Cardiac muscle cell (in vitro differentiated cells and primary cell): Measurements from ENCODE around the gene ZXDC. TPM values are rescaled to one million over a fixed set of nuclear protein-coding genes. Genes with fewer than 3 reads are reported as not detected.

Experiments used
- DNase-seq, 2 donors: peaks; one replicate each; pipeline versions ENCODE4 v3.0.0 to v3.0.0-alpha.2; 2010 to 2017; ENCODE audit warnings: low read depth in 1 of 2, low spot score in 1 of 2
- H3K27ac ChIP-seq: fragments of 200-600 bp; sonication (generic); 2 replicates; pipeline ENCODE4 v1.5.1; 2016
- H3K27me3 ChIP-seq: fragments of 200-600 bp; sonication (generic); 2 replicates; pipeline ENCODE4 v1.6.0; 2016; ENCODE audit warnings: control low read depth
- H3K36me3 ChIP-seq: fragments of 200-600 bp; sonication (generic); 2 replicates; pipeline ENCODE4 v1.5.1; 2016; ENCODE audit warnings: control low read depth
- H3K4me1 ChIP-seq: fragments of 200-600 bp; sonication (generic); 2 replicates; pipeline ENCODE4 v1.8.1; 2017; ENCODE audit warnings: low read depth, mild to moderate bottlenecking, mixed run types
- H3K4me3 ChIP-seq: fragments of 200-600 bp; sonication (generic); 2 replicates; pipeline ENCODE4 v1.5.1; 2016; ENCODE audit warnings: mild to moderate bottlenecking
- H3K9me3 ChIP-seq: fragments of 200-600 bp; sonication (generic); 2 replicates; pipeline ENCODE4 v1.5.1; 2017; ENCODE audit warnings: low read depth, mild to moderate bottlenecking, control low read depth
- CTCF ChIP-seq: IDR thresholded peaks from 2 replicates; pipeline ENCODE4 v1.5.1; 2012; ENCODE audit warnings: low read depth, mild to moderate bottlenecking, low read length
- polyA plus RNA-seq: library from polyadenylated mRNA; unstranded; fragments of >200 nt; fragmentation: Nextera tagmentation; extraction: Ambion mirVana; gene quantifications from 2 replicates; pipeline ENCODE4 v1.2.1, GENCODE V29; 2016
- total RNA-seq: library from RNA; depleted of rRNA; stranded (reverse); fragments of >200 nt; gene quantifications from 2 replicates; pipeline ENCODE4 v1.2.3, GENCODE V29; 2016

The ZXDC gene
- total and polyA plus RNA-seq, 2 experiments from 2014 or later, result 40.4 to 56.3 TPM

- Histone ChIP-seq H3K4me3 (no peak overlapping the region), H3K27me3 (no peaks in the 10 kb centered on the region), H3K36me3 (peaks cover 60% of the 10 kb centered on the region), H3K4me1 (peaks cover 5% of the 10 kb centered on the region), H3K9me3 (no peaks in the 10 kb centered on the region), H3K27ac (no peak overlapping the region)
- no peak for TF ChIP-seq CTCF
- DNase-seq, result no peak
Observed at GRCh38 chr3:126463521-126463920, 12.2 kb downstream of the ZXDC start.

GRCh38 chr3:126461450-126462070 is 14.1 kb downstream of the ZXDC start:
- Histone ChIP-seq H3K36me3 (peaks cover 63% of the 10 kb centered on the region), H3K27ac (no peak overlapping the region), H3K27me3 (no peaks in the 10 kb centered on the region), H3K9me3 (no peaks in the 10 kb centered on the region), H3K4me3 (no peak overlapping the region), H3K4me1 (no peaks in the 10 kb centered on the region)
- TF ChIP-seq CTCF, result no peak
- DNase-seq, result no peak

- peaks cover 60% of the 10 kb centered on the region for H3K36me3 ChIP-seq
- no peaks in the 10 kb centered on the region for H3K4me1 ChIP-seq
- no peak overlapping the region for H3K4me3 ChIP-seq
- no peak for TF ChIP-seq CTCF
- H3K27me3 ChIP-seq, result no peaks in the 10 kb centered on the region
- no peaks in the 10 kb centered on the region for H3K9me3 ChIP-seq
- no peak overlapping the region for H3K27ac ChIP-seq
- no peak for DNase-seq
Observed at GRCh38 chr3:126460381-126460780, 15.3 kb downstream of the ZXDC start.

GRCh38 chr3:126459763-126460127 is 15.9 kb downstream of the ZXDC start:
- no peak overlapping the region for H3K4me3 ChIP-seq
- no peaks in the 10 kb centered on the region for H3K27me3 ChIP-seq
- no peaks in the 10 kb centered on the region for H3K4me1 ChIP-seq
- no peak for DNase-seq
- H3K27ac ChIP-seq, result no peak overlapping the region
- H3K9me3 ChIP-seq, result no peaks in the 10 kb centered on the region
- no peak for TF ChIP-seq CTCF
- H3K36me3 ChIP-seq, result peaks cover 57% of the 10 kb centered on the region

- Histone ChIP-seq H3K27me3 (no peaks in the 10 kb centered on the region), H3K36me3 (peaks cover 57% of the 10 kb centered on the region), H3K4me3 (no peak overlapping the region), H3K9me3 (no peaks in the 10 kb centered on the region), H3K27ac (no peak overlapping the region), H3K4me1 (no peaks in the 10 kb centered on the region)
- DNase-seq, result no peak
- no peak for TF ChIP-seq CTCF
Observed at GRCh38 chr3:126459111-126459762, 16.5 kb downstream of the ZXDC start.
